ENCODE results near the gene SETD3. TPM values are rescaled to one million over a fixed set of nuclear protein-coding genes. Genes with fewer than 3 reads are reported as not detected.

SETD3 gene
- total RNA-seq, 1 donor from 2014 or later: 43.5 TPM

DNA sequence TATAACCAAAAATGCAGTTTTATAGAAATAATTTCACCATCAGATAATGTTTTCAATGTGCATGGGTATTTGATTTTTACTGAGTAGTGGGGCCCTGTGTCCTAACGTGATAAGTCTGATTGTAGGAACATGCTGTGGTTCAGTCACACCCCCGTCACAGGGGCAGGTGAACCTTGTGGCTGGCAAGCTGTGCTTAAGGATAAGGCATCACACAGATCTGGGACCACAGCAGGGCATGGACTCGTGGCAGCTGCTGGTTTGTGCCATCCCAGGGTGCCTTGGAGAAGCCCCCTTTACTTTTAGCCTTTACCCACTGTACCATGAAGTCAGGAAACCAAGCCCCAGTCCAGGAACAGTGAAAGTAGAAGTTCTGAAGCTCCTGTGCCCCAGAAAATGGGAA lies 17.2 kb upstream of the SETD3 start:
- no peak for DNase-seq (ENCODE audit: low read depth in 2 of 2)

- DNase-seq (ENCODE audit: low read depth in 2 of 2): no peak
Measured at GRCh38 chr14:99497341-99497740, 16.7 kb upstream of the SETD3 start.

GRCh38 chr14:99484106-99484505 lies 3.4 kb upstream of the SETD3 start:
- DNase-seq (ENCODE audit: low read depth in 2 of 2): no peak

DNA sequence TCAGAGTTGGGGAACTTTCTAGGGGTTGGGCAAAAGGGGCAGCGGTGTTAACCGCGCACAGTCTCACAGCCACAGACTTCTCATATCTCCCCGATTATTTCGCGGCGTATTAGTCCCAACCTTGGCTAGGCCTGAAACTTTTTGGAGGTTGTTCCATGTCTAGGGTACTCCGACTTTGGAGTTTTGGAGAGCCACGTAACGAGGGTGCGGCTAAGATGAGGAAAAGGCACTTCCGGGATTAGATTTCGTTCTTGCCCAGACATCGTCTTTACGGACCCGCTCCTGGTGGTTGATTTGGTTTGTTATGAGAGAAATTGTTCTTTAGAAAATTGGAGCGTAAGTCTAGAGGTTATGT lies 1.1 kb upstream of the SETD3 start:
- DNase-seq (ENCODE audit: low read depth in 2 of 2): peak in 1 of 2 donors; percentile 37

DNA sequence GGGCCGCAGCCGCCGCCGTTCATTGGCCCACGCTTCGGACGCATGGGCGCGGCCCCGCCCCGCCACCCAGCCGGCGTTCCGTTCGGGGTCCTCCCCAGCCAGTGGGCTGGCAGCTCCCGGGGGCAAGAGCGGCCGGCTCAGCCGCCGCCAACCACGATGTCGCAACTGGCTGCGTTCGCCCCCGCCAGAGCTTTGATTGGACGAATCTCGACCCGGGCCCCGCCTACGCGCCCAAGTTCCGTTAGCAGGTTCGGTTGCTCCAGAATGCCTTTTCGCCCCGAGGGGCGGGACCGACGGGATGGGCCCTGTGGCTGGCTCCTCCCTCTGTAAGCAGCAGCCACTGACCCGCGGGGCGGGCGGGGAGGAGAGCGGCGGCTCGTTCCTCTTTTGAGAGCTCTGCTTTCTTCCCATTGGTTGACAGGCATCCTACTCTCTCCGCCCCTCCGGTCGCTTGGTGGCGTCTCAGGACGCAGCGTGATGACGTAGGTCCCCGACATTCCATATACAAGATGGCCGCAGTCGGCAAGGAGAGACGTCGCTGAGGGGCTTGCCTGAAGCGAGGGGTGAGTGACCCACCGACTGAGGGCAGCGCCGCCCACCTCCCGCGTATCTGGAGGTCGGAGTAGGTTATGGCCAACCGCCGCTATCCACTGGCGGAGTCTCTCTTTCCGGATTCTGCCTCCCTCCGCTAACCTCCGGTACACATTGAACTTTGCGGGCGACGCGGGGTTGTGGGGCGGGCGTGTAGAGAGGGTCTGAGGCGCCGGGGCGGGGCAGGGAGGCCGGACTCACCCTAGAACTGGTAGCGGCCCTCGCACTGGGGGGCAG lies 472 bp upstream of the SETD3 start, which contains the start of gene CCNK:
TSS of gene CCNK (plus strand) at position 493 of the 828 bp plus-strand sequence. CDS start 11,269 bp downstream, outside the sequence.
- DNase-seq (ENCODE audit: low read depth in 2 of 2): peak; percentile 99 to 100

DNA sequence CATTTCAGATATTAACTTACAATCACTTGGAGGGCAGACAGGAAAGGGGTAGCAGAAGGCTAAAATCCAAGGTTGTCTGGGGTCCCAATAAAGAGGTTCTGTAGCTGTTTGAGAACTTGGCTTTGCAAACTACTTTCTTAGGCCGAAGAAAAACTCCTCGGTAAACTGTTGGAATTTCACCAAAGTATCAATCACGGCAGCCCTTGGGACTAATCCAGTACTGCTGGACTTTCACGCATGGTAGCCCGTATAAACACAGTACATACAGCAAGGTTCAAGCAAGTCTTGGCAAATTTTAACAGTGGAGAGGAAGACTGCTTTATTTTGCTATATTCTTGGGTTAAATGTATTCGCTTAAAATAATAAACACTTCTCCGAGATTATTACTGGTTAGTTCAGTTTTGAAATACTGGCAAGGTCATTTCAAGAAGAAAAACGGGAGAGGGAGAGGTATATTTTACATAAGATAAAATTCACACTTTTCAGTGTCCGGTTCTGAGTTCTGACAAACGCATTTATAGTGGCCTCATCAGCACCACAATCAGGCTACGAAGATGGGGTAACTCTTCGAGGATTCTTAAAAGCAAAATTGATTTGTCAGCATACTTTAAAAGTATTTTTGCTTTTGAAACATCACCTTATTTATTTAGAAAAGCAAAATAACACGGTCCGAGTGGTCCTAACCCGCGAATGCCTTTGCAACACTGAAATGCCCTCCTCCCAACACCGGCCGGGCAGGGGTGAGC lies 1.3 kb downstream of the SETD3 start:
- no peak for DNase-seq (ENCODE audit: low read depth in 2 of 2)

DNA sequence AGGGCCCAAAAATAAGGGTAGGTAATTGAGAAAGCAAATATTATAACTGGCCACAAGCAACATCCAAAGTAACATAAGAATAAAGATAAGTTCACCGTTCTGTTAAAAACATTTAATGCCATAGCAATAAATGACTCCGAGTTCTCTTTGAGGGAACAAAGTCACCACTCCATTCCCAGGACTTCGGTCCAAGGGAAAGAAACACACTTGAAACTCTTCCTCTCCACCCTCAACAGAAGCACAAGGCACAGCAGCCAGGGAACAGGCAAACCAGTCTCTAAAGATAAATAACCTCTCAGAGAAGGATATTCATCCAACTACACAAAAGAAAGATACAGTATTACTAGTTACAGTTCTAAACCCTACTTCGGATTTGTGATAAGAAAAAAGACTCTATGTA lies 2.5 kb downstream of the SETD3 start:
- DNase-seq (ENCODE audit: low read depth in 2 of 2): no peak

GRCh38 chr14:99476864-99477263 lies 3.8 kb downstream of the SETD3 start:
- DNase-seq (ENCODE audit: low read depth in 2 of 2): no peak

- no peak for DNase-seq (ENCODE audit: low read depth in 2 of 2)
Measured at GRCh38 chr14:99475660-99476059, 5.0 kb downstream of the SETD3 start.

GRCh38 chr14:99475179-99475578 lies 5.5 kb downstream of the SETD3 start:
- no peak for DNase-seq (ENCODE audit: low read depth in 2 of 2)

DNA sequence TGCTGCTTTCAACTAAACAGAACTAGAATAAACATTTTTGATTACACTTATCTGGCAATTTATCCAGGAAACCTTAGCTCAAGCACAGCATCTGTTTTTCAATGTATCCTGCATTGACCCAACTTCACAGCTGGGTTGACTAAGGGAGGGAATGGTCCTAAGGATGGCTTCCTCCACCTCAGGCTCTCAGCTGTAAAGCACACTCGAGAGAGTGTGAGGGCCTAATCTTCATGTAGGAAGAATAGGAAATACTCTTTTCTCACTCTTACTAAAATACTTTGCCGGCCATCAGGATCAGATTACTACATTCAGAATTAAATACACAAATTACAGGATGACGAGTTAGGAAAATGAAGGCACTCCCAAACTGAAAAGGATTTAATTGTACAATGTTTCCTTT lies 7.2 kb downstream of the SETD3 start:
- DNase-seq (ENCODE audit: low read depth in 2 of 2): no peak

GRCh38 chr14:99472937-99473336 lies 7.7 kb downstream of the SETD3 start:
- no peak for DNase-seq (ENCODE audit: low read depth in 2 of 2)

GRCh38 chr14:99471731-99472130 lies 8.9 kb downstream of the SETD3 start:
- DNase-seq (ENCODE audit: low read depth in 2 of 2): no peak

DNA sequence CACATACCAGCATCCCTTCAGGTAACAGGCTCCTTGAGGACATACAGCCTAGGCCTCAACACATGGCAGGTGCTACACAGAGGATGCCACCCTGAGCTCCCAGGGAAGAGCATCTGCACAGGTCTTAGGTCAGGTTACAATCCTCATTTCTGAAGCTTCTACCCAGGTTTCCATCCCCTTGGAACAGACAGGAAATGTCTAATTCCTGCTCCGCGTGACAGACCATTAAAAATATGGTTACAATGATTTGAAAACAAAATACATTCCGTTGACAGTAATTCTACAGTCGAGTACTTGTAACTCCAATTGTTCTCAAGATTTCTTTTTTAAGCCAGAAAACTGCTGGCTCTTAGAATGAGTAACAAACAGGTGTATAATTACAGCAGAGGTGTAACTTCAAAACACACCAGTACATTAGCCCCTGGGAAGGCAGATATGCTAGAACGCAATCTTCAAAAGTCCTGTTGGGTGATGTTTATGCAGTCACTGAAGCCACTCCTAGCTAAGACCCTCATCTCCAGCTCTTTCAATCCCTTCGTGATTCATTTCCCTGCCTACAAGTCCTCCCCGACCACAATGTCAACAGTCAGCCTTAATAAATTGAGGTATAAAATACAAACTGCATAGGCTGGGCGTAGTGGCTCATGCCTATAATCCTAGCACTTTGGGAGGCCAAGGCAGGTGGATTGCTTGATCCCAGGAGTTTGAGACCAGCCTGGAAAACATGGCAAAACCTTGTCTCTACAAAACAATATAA lies 11.6 kb downstream of the SETD3 start:
- peak in 1 of 2 donors; percentile 81 for DNase-seq (ENCODE audit: low read depth in 2 of 2)

DNA sequence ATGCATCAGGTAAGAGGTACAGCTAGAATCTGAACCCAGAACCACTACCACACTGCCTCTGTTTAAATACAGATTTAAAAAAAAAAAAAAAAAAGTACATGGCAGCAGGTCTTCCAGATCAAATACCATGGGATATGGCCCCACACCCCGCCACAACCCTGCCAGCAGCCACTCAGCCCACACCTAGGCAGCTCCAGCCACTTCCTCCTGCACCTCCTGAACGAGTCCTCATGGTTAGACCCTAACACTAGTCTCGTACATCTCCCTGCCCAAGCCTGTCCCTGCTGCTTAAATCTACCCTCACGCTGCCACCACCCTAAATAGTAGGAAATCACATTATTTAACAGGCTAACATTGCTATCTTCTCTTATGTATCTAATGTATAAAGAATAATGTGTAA lies 12.6 kb downstream of the SETD3 start:
- DNase-seq (ENCODE audit: low read depth in 2 of 2): no peak

- peak in 1 of 2 donors; percentile 8 for DNase-seq (ENCODE audit: low read depth in 2 of 2)
Measured at GRCh38 chr14:99467336-99468078, 13.2 kb downstream of the SETD3 start.

GRCh38 chr14:99466758-99467157 lies 13.9 kb downstream of the SETD3 start:
- no peak for DNase-seq (ENCODE audit: low read depth in 2 of 2)

GRCh38 chr14:99465288-99465687 lies 15.4 kb downstream of the SETD3 start:
- no peak for DNase-seq (ENCODE audit: low read depth in 2 of 2)

DNA sequence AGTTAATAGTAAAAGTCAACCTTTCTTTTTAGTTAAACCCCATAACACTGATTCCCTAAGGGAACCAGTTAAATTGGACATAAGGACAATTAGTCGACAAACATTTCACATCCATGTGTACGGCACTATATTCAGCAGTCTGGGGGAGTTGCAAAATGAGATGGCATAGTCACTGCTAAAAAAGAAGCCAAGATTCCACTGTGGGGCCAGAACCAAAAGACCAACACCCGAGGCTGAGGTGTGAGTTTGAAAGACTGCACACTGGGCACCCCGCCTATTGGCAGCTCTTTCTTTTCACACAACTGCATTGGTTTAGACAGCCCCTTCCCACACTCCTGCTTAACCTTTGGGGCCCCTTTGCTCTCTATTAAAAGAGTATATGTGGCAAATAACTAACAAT lies 16.7 kb downstream of the SETD3 start:
- DNase-seq (ENCODE audit: low read depth in 2 of 2): no peak

- no peak for DNase-seq (ENCODE audit: low read depth in 2 of 2)
Measured at GRCh38 chr14:99462210-99462609, 18.4 kb downstream of the SETD3 start.

DNA sequence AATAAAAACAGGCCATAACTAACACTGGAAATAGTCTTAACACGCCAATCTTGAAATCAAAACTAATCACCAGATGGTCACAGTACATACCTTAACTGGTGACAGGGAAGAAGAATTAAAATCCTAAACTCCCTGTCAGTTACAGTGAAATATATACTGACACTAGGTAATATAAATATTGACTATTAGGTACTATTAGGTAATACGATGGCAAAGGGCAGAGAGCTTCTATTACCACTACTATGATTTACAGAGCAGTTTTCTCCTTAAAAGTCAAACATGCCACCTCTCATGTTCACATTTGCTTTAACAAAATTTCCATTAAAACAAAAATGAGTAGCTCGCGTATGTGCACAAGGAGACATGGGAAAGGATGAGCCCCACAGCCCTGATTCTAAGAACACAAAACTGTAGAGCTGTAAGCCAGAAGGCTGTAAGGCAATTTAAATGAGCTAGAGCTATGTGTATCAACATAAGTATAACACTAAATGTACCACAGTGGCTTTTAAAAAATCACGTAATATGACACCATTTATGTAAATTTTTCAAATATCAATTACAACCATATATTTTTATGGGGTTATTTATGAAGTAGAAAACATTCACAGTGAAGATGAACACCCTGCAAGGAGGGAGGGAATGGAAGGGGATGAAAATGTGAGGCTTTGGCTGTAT lies 19.1 kb downstream of the SETD3 start:
- no peak for DNase-seq (ENCODE audit: low read depth in 2 of 2)
